ENCODE data around the gene ITPR2.

The ITPR2 gene

GRCh38 chr12:26871985-26872384, 39.0 kb upstream of the ITPR2 start:
- H3K4me3 Mint-ChIP-seq: no peak overlapping the region
- H3K9me3 Mint-ChIP-seq: peaks cover 18% of the 10 kb centered on the region
- peaks cover 8% of the 10 kb centered on the region for H3K36me3 Mint-ChIP-seq (ENCODE audit: low read depth)
- DNase-seq: no peak
- H3K4me1 Mint-ChIP-seq: peaks cover 50% of the 10 kb centered on the region
- H3K27ac Mint-ChIP-seq: no peak overlapping the region
- no peak for TF ChIP-seq CTCF (IDR thresholded peaks at IDR 0.05)
- peaks cover 7% of the 10 kb centered on the region for H3K27me3 Mint-ChIP-seq (ENCODE audit: low read depth, poor library complexity)

- Mint-ChIP-seq H3K4me1 (peaks cover 43% of the 10 kb centered on the region), H3K36me3 (ENCODE audit: low read depth) (no peaks in the 10 kb centered on the region), H3K27me3 (ENCODE audit: low read depth, poor library complexity) (peaks cover 7% of the 10 kb centered on the region), H3K27ac (peak overlapping the region; percentile 68), H3K9me3 (peaks cover 8% of the 10 kb centered on the region), H3K4me3 (no peak overlapping the region)
- no peak for TF ChIP-seq CTCF (IDR thresholded peaks at IDR 0.05)
- DNase-seq: no peak
Measured at GRCh38 chr12:26870491-26871419, 37.8 kb upstream of the ITPR2 start.

- peaks cover 38% of the 10 kb centered on the region for H3K4me1 Mint-ChIP-seq
- H3K4me3 Mint-ChIP-seq: no peak overlapping the region
- no peak for TF ChIP-seq CTCF (IDR thresholded peaks at IDR 0.05)
- no peaks in the 10 kb centered on the region for H3K36me3 Mint-ChIP-seq (ENCODE audit: low read depth)
- peaks cover 7% of the 10 kb centered on the region for H3K27me3 Mint-ChIP-seq (ENCODE audit: low read depth, poor library complexity)
- DNase-seq: peak; percentile 11
- H3K27ac Mint-ChIP-seq: no peak overlapping the region
- H3K9me3 Mint-ChIP-seq: peaks cover 3% of the 10 kb centered on the region
Measured at GRCh38 chr12:26869908-26870459, 37.0 kb upstream of the ITPR2 start.

GRCh38 chr12:26869104-26869494, 36.1 kb upstream of the ITPR2 start:
- no peak overlapping the region for H3K4me3 Mint-ChIP-seq
- DNase-seq: no peak
- no peak for TF ChIP-seq CTCF (IDR thresholded peaks at IDR 0.05)
- no peak overlapping the region for H3K27ac Mint-ChIP-seq
- no peaks in the 10 kb centered on the region for H3K9me3 Mint-ChIP-seq
- peaks cover 29% of the 10 kb centered on the region for H3K4me1 Mint-ChIP-seq
- H3K36me3 Mint-ChIP-seq (ENCODE audit: low read depth): no peaks in the 10 kb centered on the region
- H3K27me3 Mint-ChIP-seq (ENCODE audit: low read depth, poor library complexity): peaks cover 7% of the 10 kb centered on the region

GRCh38 chr12:26868447-26869103, 35.6 kb upstream of the ITPR2 start:
- H3K27ac Mint-ChIP-seq: no peak overlapping the region
- DNase-seq: no peak
- no peak overlapping the region for H3K4me3 Mint-ChIP-seq
- H3K4me1 Mint-ChIP-seq: peaks cover 24% of the 10 kb centered on the region
- H3K27me3 Mint-ChIP-seq (ENCODE audit: low read depth, poor library complexity): peaks cover 7% of the 10 kb centered on the region
- H3K9me3 Mint-ChIP-seq: no peaks in the 10 kb centered on the region
- no peaks in the 10 kb centered on the region for H3K36me3 Mint-ChIP-seq (ENCODE audit: low read depth)
- no peak for TF ChIP-seq CTCF (IDR thresholded peaks at IDR 0.05)

Data from nephron progenitor cell (in vitro differentiated cells).